ENCODE measurements around the gene RAB1B. TPM values are rescaled to one million over a fixed set of nuclear protein-coding genes. Genes with fewer than 3 reads are reported as not detected.

Gene RAB1B
- total and polyA plus RNA-seq, 10 of the 15 experiments (the other 5 are each of a cell fraction or from before 2014, with no cell fraction given): 10.4 to 193 (median 96.9) TPM

DNA sequence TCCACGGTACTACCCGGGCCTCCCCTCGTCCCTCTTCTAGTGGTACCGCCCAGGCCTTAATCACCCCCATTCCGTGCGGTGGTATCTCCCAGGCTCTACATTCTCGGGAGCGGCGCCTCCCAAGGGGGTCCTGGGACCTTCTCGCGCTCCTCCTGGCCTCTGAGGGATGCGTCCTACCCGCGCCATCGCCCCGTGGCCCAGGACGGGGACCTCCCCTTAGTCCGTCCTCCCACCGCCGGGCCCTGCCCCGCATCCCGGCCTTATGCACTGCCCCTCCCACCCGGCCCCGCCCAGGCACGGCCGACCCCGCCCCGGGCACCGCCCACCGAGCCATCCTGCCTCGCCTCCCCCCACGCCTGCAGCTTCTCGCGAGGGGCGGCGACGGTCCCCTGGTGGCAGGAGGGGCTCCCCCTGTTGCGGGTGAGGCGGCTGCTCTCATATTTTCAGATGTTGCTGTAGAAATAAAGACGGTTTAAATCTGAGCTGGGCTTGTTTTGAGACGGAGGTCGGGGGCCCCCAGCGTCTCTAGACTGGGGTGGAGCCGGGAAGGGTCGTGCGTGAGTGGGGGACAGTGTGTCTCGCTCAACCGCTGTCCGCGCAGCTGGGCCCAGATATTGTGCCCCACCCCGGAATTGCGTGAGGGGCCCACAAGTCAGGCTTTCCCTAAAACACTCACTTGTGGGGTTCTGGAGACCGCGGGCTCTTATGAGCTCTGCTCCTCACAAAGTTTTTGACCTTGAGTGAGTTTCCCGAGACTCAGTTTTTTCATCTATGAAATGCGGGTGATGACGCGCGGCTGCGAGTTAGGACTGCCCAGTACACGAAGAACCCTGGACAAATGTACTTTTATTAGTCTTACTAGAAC, 828 bp upstream of the RAB1B start:
- no TSS peak for BruUV-seq (replicated peaks)
- in situ Hi-C loops (cut with MboI) (no loop called here), intact Hi-C loops (cut with micrococcal nuclease; ENCODE audit: unreplicated experiment) (loop anchor here (2.0 kb wide), 1 partner anchor 15 kb away; no protein-coding TSS in a partner anchor)
- Histone ChIP-seq H3K4me1 (ENCODE audit: control insufficient read depth, insufficient read depth, low read length) (peaks cover 11% of the 10 kb centered on the region), H3K4me3 (peak overlapping the region; percentile 77), H3K9me3 (replicated peaks; ENCODE audit: control insufficient read depth, insufficient read depth, low read length) (no peaks in the 10 kb centered on the region), H3K27ac (ENCODE audit: control insufficient read depth, insufficient read depth) (peak overlapping the region; percentile 94), H4K20me1 (ENCODE audit: control insufficient read depth, insufficient read depth) (no peaks in the 10 kb centered on the region), H3K79me2 (ENCODE audit: control insufficient read depth, insufficient read depth, low read length) (peaks cover 27% of the 10 kb centered on the region), H3K4me2 (ENCODE audit: control insufficient read depth, insufficient read depth) (peak overlapping the region; percentile 99), H2AFZ (ENCODE audit: control insufficient read depth, low read depth, low read length) (peak overlapping the region; percentile 95), H3K9ac (ENCODE audit: control insufficient read depth, insufficient read depth, low read length) (peak overlapping the region; percentile 92), H3K27me3 (replicated peaks in 1 of 2; ENCODE audit: control insufficient read depth in 2 of 2, insufficient read depth in 2 of 2, low read length in 1 of 2) (no peaks in the 10 kb centered on the region), H3K36me3 (ENCODE audit: control insufficient read depth in 2 of 2, insufficient read depth in 2 of 2, low read length in 1 of 2) (peaks cover 17 to 28% of the 10 kb centered on the region in 2 experiments)
- DNase-seq (ENCODE audit: low read depth, low spot score) (peak; percentile 54), ATAC-seq (peak; percentile 83), FAIRE-seq (peak; percentile 52)
- POLR2A ChIA-PET: interaction anchor here (0.5 to 2.6 kb wide), 19 partner anchors 13 to 1772 kb away, joined by 3 to 26 read pairs (median 4); partner anchors contain the start of genes CD248, SF3B2 and YIF1A
- CTCF ChIA-PET: interaction anchor here (0.8 to 1.6 kb wide), 8 partner anchors 8 to 223 kb away, joined by 3 to 5 read pairs (median 4); partner anchors contain the start of gene YIF1A
- SMC1A ChIA-PET (ENCODE audit: uncharacterized antibody, unreplicated experiment): interaction anchor here (0.7 to 2.4 kb wide), 9 partner anchors 9 to 245 kb away, joined by 3 to 10 read pairs (median 3); partner anchors contain the start of genes CNIH2 and SF3B2
- 1% methylated on average over 50 of the region's 61 CpGs for WGBS (ENCODE audit: insufficient coverage, insufficient replicate concordance, low lambda C conversion rate, missing lambda C conversion rate)
- RAD21 ChIA-PET (ENCODE audit: unreplicated experiment): interaction anchor here (0.7 to 2.2 kb wide), 5 partner anchors 14 to 46 kb away, joined by 3 to 9 read pairs (median 4); partner anchors contain the start of gene YIF1A
- TF ChIP-seq MYB (IDR thresholded peaks at IDR 0.05; ENCODE audit: borderline replicate concordance, low read depth, low read length): no peak
- no peak for TF ChIP-seq SPI1 (IDR thresholded peaks at IDR 0.05; ENCODE audit: borderline replicate concordance, insufficient read depth, low read depth, low read length)
- no peak for TF ChIP-seq ZNF274 (IDR thresholded peaks at IDR 0.05; ENCODE audit: insufficient read depth, insufficient read length)
- TF ChIP-seq, protein P1, sequence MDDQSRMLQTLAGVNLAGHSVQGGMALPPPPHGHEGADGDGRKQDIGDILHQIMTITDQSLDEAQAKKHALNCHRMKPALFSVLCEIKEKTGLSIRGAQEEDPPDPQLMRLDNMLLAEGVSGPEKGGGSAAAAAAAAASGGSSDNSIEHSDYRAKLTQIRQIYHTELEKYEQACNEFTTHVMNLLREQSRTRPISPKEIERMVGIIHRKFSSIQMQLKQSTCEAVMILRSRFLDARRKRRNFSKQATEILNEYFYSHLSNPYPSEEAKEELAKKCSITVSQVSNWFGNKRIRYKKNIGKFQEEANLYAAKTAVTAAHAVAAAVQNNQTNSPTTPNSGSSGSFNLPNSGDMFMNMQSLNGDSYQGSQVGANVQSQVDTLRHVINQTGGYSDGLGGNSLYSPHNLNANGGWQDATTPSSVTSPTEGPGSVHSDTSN (IDR thresholded peaks at IDR 0.05; ENCODE audit: insufficient replicate concordance, low read depth, low read length): no peak
- TF ChIP-seq, protein P2, sequence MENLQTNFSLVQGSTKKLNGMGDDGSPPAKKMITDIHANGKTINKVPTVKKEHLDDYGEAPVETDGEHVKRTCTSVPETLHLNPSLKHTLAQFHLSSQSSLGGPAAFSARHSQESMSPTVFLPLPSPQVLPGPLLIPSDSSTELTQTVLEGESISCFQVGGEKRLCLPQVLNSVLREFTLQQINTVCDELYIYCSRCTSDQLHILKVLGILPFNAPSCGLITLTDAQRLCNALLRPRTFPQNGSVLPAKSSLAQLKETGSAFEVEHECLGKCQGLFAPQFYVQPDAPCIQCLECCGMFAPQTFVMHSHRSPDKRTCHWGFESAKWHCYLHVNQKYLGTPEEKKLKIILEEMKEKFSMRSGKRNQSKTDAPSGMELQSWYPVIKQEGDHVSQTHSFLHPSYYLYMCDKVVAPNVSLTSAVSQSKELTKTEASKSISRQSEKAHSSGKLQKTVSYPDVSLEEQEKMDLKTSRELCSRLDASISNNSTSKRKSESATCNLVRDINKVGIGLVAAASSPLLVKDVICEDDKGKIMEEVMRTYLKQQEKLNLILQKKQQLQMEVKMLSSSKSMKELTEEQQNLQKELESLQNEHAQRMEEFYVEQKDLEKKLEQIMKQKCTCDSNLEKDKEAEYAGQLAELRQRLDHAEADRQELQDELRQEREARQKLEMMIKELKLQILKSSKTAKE (IDR thresholded peaks at IDR 0.05; ENCODE audit: low read depth, poor library complexity, severe bottlenecking): peak; percentile 48
- TF ChIP-seq, protein P3, sequence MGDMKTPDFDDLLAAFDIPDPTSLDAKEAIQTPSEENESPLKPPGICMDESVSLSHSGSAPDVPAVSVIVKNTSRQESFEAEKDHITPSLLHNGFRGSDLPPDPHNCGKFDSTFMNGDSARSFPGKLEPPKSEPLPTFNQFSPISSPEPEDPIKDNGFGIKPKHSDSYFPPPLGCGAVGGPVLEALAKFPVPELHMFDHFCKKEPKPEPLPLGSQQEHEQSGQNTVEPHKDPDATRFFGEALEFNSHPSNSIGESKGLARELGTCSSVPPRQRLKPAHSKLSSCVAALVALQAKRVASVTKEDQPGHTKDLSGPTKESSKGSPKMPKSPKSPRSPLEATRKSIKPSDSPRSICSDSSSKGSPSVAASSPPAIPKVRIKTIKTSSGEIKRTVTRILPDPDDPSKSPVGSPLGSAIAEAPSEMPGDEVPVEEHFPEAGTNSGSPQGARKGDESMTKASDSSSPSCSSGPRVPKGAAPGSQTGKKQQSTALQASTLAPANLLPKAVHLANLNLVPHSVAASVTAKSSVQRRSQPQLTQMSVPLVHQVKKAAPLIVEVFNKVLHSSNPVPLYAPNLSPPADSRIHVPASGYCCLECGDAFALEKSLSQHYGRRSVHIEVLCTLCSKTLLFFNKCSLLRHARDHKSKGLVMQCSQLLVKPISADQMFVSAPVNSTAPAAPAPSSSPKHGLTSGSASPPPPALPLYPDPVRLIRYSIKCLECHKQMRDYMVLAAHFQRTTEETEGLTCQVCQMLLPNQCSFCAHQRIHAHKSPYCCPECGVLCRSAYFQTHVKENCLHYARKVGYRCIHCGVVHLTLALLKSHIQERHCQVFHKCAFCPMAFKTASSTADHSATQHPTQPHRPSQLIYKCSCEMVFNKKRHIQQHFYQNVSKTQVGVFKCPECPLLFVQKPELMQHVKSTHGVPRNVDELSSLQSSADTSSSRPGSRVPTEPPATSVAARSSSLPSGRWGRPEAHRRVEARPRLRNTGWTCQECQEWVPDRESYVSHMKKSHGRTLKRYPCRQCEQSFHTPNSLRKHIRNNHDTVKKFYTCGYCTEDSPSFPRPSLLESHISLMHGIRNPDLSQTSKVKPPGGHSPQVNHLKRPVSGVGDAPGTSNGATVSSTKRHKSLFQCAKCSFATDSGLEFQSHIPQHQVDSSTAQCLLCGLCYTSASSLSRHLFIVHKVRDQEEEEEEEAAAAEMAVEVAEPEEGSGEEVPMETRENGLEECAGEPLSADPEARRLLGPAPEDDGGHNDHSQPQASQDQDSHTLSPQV (IDR thresholded peaks at IDR 0.05): no peak
- peak; percentile 68 for TF ChIP-seq POLR2A (IDR thresholded peaks at IDR 0.05; ENCODE audit: low read depth, low read length)
- TF ChIP-seq POU2F2 (IDR thresholded peaks at IDR 0.05; ENCODE audit: borderline replicate concordance, low read depth, low read length): no peak
- no peak for TF ChIP-seq TCF12 (IDR thresholded peaks at IDR 0.05; ENCODE audit: low read depth, low read length)
- TF ChIP-seq, protein P4, sequence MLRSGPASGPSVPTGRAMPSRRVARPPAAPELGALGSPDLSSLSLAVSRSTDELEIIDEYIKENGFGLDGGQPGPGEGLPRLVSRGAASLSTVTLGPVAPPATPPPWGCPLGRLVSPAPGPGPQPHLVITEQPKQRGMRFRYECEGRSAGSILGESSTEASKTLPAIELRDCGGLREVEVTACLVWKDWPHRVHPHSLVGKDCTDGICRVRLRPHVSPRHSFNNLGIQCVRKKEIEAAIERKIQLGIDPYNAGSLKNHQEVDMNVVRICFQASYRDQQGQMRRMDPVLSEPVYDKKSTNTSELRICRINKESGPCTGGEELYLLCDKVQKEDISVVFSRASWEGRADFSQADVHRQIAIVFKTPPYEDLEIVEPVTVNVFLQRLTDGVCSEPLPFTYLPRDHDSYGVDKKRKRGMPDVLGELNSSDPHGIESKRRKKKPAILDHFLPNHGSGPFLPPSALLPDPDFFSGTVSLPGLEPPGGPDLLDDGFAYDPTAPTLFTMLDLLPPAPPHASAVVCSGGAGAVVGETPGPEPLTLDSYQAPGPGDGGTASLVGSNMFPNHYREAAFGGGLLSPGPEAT (IDR thresholded peaks at IDR 0.05; ENCODE audit: low read depth): 0 out of 2 replicates have a peak, but pooled peaks have one; percentile 16
- TF ChIP-seq MEF2B (IDR thresholded peaks at IDR 0.05; ENCODE audit: partially characterized antibody, poor library complexity, severe bottlenecking): peak; percentile 49
- no peak for TF ChIP-seq CBX5 (IDR thresholded peaks at IDR 0.05; ENCODE audit: low read depth)
